HepG2 (cell line): ENCODE results near the gene CFAP43. TPM values are rescaled to one million over a fixed set of nuclear protein-coding genes. Genes with fewer than 3 reads are reported as not detected.
A peak's percentile ranks its signal among the peaks of the same experiment; 100 is the strongest.

Experiments
- ATAC-seq: fragments of 200-7000 bp; cut with Tn5 transposase; 3 replicates; pipeline ENCODE4 v1.9.1; 2020; ENCODE audit warnings: mild to moderate bottlenecking, moderate library complexity
- BruUV-seq: library from RNA; stranded (reverse); fragments of 400-500 nt; replicated peaks from 2 replicates; lab custom pipeline; 2021; lab: Mats Ljungman, UMichigan
- CTCF ChIA-PET: fragments of 300-600 bp; formaldehyde crosslinking; extraction: SDS; loops from one replicate; lab custom pipeline; 2021; ENCODE audit warnings: low total read pairs, inconsistent platforms, low intra/inter-chr PET ratio; lab: Yijun Ruan, JAX
- POLR2A ChIA-PET: fragments of 350-600 bp; sonication (Branson Sonifier 250); formaldehyde crosslinking; loops from one replicate; lab custom pipeline; 2020; ENCODE audit warnings: antibody characterized with exemption, inconsistent platforms; lab: Yijun Ruan, JAX
- DNase-seq: peaks from one replicate; pipeline ENCODE4 v3.0.0-alpha.2; 2015; ENCODE audit warnings: low spot score
- FAIRE-seq: peaks from 3 replicates; lab custom pipeline; 2011; peaks lifted over from hg19 to GRCh38; lab: Jason Lieb, UNC
- H2AFZ ChIP-seq: one replicate; pipeline ENCODE4 v1.6.1; 2011; ENCODE audit warnings: low read length, inconsistent platforms
- H3K27ac ChIP-seq: fragments of 300-600 bp; 3 replicates; pipeline ENCODE4 v1.8.0; 2011; ENCODE audit warnings: mixed run types, mild to moderate bottlenecking, mixed read lengths, low read length, inconsistent platforms; ENCODE audit not compliant: insufficient read depth; ENCODE audit errors: extremely low read length
- H3K27me3 ChIP-seq, 2 experiments: fragments of 200-600 bp in 1 of 2; 2 replicates in 1 of 2; 3 replicates in 1 of 2; pipeline versions ENCODE4 v1.6.0 to v1.8.0; 2011; ENCODE audit warnings: low read length in 2 of 2, mild to moderate bottlenecking in 2 of 2, moderate library complexity in 2 of 2, inconsistent platforms in 1 of 2; ENCODE audit not compliant: insufficient read depth in 2 of 2, control insufficient read depth in 1 of 2
- H3K36me3 ChIP-seq, 2 experiments: fragments of 200-600 bp in 1 of 2; replicated peaks in 1 of 2; 2 replicates in 1 of 2; 3 replicates in 1 of 2; pipeline versions ENCODE4 v1.5.1 to v1.8.0; 2011; ENCODE audit warnings: low read length in 2 of 2, inconsistent platforms in 1 of 2; ENCODE audit not compliant: insufficient read depth in 2 of 2, control insufficient read depth in 1 of 2
- H3K4me1 ChIP-seq: 2 replicates; pipeline ENCODE4 v1.5.1; 2012; ENCODE audit warnings: low read length, inconsistent platforms; ENCODE audit not compliant: insufficient read depth
- H3K4me2 ChIP-seq: 2 replicates; pipeline ENCODE4 v1.6.0; 2011; ENCODE audit warnings: low read depth, low read length, inconsistent platforms
- H3K4me3 ChIP-seq, 3 experiments: fragments of 200-600 bp in 1 of 3; sonication (generic), shearing (Covaris generic) in 1 of 3; replicated peaks in 1 of 3; 2 replicates each; pipeline ENCODE4 v1.5.1; 2011 to 2016; ENCODE audit warnings: low read length in 3 of 3, inconsistent platforms in 2 of 3, low read depth in 2 of 3, mild to moderate bottlenecking in 2 of 3, control low read depth in 1 of 3, mixed read lengths in 1 of 3; ENCODE audit not compliant: insufficient read depth in 1 of 3
- H3K79me2 ChIP-seq: one replicate; pipeline ENCODE4 v1.6.1; 2011; ENCODE audit warnings: low read length, inconsistent platforms; ENCODE audit not compliant: insufficient read depth
- H3K9ac ChIP-seq: 2 replicates; pipeline ENCODE4 v1.6.0; 2011; ENCODE audit warnings: mild to moderate bottlenecking, low read depth, low read length, inconsistent platforms; ENCODE audit not compliant: insufficient read depth
- H3K9me3 ChIP-seq: 2 replicates; pipeline ENCODE4 v1.5.1; 2012; ENCODE audit warnings: mild to moderate bottlenecking, low read length
- H4K20me1 ChIP-seq: 2 replicates; pipeline ENCODE4 v1.6.0; 2011; ENCODE audit warnings: inconsistent platforms, mild to moderate bottlenecking, low read length, moderate library complexity; ENCODE audit not compliant: insufficient read depth
- CEBPG ChIP-seq: IDR thresholded peaks from 2 replicates; pipeline ENCODE4 v1.6.1; 2016
- EEA1 ChIP-seq: sonication (generic); formaldehyde crosslinking; IDR thresholded peaks from 2 replicates; pipeline ENCODE4 v1.5.1; 2020; ENCODE audit warnings: mild to moderate bottlenecking, missing genetic modification reagents, borderline replicate concordance
- GZF1 ChIP-seq: sonication (generic); formaldehyde crosslinking; IDR thresholded peaks from 2 replicates; pipeline ENCODE4 v1.5.1; 2020; ENCODE audit warnings: mild to moderate bottlenecking, missing genetic modification reagents
- KLF11 ChIP-seq: IDR thresholded peaks from 2 replicates; pipeline ENCODE4 v1.6.1; 2016; ENCODE audit warnings: missing compliant biosample characterization
- LCORL ChIP-seq, 2 experiments: fragments of 450-650 bp in 1 of 2; sonication (generic) in 1 of 2; formaldehyde crosslinking in 1 of 2; IDR thresholded peaks; 2 replicates each; pipeline versions ENCODE4 v1.5.0 to v1.6.1; 2017 to 2020; ENCODE audit warnings: antibody characterized with exemption in 1 of 2, missing genetic modification reagents in 1 of 2
- MAX ChIP-seq: IDR thresholded peaks from 2 replicates; pipeline ENCODE4 v1.6.1; 2012; ENCODE audit warnings: inconsistent platforms
- NFKBIZ ChIP-seq: IDR thresholded peaks from 2 replicates; pipeline ENCODE4 v1.6.1; 2018; ENCODE audit warnings: missing genetic modification reagents, missing compliant biosample characterization
- RAD21 ChIP-seq: fragments of 450-650 bp; formaldehyde crosslinking; IDR thresholded peaks from 2 replicates; pipeline ENCODE4 v1.5.0; 2020; ENCODE audit warnings: mild to moderate bottlenecking
- SMAD3 ChIP-seq: sonication (generic); formaldehyde crosslinking; IDR thresholded peaks from 2 replicates; pipeline ENCODE4 v1.4.0; 2020; ENCODE audit warnings: missing genetic modification reagents
- SNAPC4 ChIP-seq: sonication (generic); formaldehyde crosslinking; IDR thresholded peaks from 2 replicates; pipeline ENCODE4 v1.4.0; 2020; ENCODE audit warnings: mild to moderate bottlenecking, missing genetic modification reagents
- USF2 ChIP-seq, 2 experiments: sonication (generic) in 1 of 2; formaldehyde crosslinking in 1 of 2; IDR thresholded peaks; 2 replicates each; pipeline versions ENCODE4 v1.5.1 to v1.6.1; 2011 to 2020; ENCODE audit warnings: borderline replicate concordance in 1 of 2, low read depth in 1 of 2, low read length in 1 of 2, mild to moderate bottlenecking in 1 of 2, missing genetic modification reagents in 1 of 2, moderate library complexity in 1 of 2
- ZNF263 ChIP-seq: sonication (generic); formaldehyde crosslinking; IDR thresholded peaks from 2 replicates; pipeline ENCODE4 v1.4.0; 2020; ENCODE audit warnings: missing genetic modification reagents
- ZNF292 ChIP-seq: sonication (generic); formaldehyde crosslinking; IDR thresholded peaks from 2 replicates; pipeline ENCODE4 v1.8.1; 2022; ENCODE audit warnings: mild to moderate bottlenecking, low read depth, missing genetic modification reagents, borderline replicate concordance
- WGBS: methylation state at CpG from one replicate; pipeline ENCODE4 v1.1.6; 2017; ENCODE audit warnings: low lambda C conversion rate; 5-methylcytosine and 5-hydroxymethylcytosine counted together
- in situ Hi-C: cut with HindIII; loops from 2 replicates; pipeline ENCODE4 v1.10.0; 2017; ENCODE audit warnings: low pct_unique_long_range_greater_than_20kb; ENCODE audit not compliant: extremely low pct_ligation_motif_present
- intact Hi-C: fragments of 100-400 bp; cut with micrococcal nuclease; formaldehyde crosslinking; loops from one replicate; pipeline ENCODE4 v1.10.0; 2022; ENCODE audit not compliant: unreplicated experiment
- polyA plus RNA-seq, 8 experiments: library from polyadenylated mRNA; depleted of rRNA in 3 of 8; stranded (reverse) in 7 of 8; unstranded in 1 of 8; fragments of >200 nt; fragmentation: Illumina TruSeq in 4 of 8; extraction: Trizol in 4 of 8; gene quantifications; 2 replicates each; pipeline versions ENCODE4 v1.2.1 to v1.2.3, GENCODE V29; 2011 to 2016; ENCODE audit warnings: low read depth in 4 of 8, missing spikeins in 1 of 8, mixed read lengths in 1 of 8; ENCODE audit not compliant: insufficient read depth in 1 of 8
- total RNA-seq, 5 experiments: library from RNA; depleted of rRNA; stranded (reverse); fragments of >200 nt; fragmentation: Illumina TruSeq; extraction: Trizol; gene quantifications; 2 replicates each; pipeline ENCODE4 v1.2.3, GENCODE V29; 2016; ENCODE audit warnings: low read depth in 1 of 5

CFAP43 gene
- total and polyA plus RNA-seq, 2 of the 13 experiments (the other 11 are each of a cell fraction or from before 2014, with no cell fraction given), result 0.24 to 0.38 TPM

- peak; percentile 75 for TF ChIP-seq MAX
- TF ChIP-seq KLF11, result no peak
These were observed 110.5 kb downstream of the CFAP43 start, which contains the start of gene SFR1 (continued) for GRCh38 chr10:104121485-104122224.

- ChIA-PET CTCF (no interaction called here), POLR2A (interaction anchor here (0.6 to 2.2 kb wide), 14 partner anchors 11 to 184 kb away, joined by 3 to 16 read pairs (median 3); partner anchors contain the start of genes CFAP43 and GSTO1)
- peak; percentile 87 for DNase-seq
- Histone ChIP-seq H3K36me3 (no peaks in the 10 kb centered on the region), H3K9ac (peak overlapping the region; percentile 94), H2AFZ (peak overlapping the region; percentile 66), H3K9me3 (no peaks in the 10 kb centered on the region), H3K4me3 (peak overlapping the region; percentile 70 to 87 (median 78)), H4K20me1 (no peaks in the 10 kb centered on the region), H3K27me3 (peaks cover 0 to 2% of the 10 kb centered on the region in 2 experiments; a peak in 1 of 5 replicates), H3K27ac (peak overlapping the region; percentile 98), H3K4me1 (peaks cover 23% of the 10 kb centered on the region), H3K4me2 (peak overlapping the region; percentile 94), H3K79me2 (no peaks in the 10 kb centered on the region)
- in situ Hi-C loops, result loop anchor here (5.0 kb wide), 1 partner anchor 234 kb away; no protein-coding TSS in a partner anchor
- 0% methylated on average over 22 of the region's 28 CpGs for WGBS
- peak; percentile 95 for FAIRE-seq
- TSS peak; percentile 92 for BruUV-seq
- intact Hi-C loops, result loop anchor here (2.0 to 10.0 kb wide), 6 partner anchors 68 to 226 kb away; partner anchors contain the start of genes GSTO1, SLK and STN1
- ATAC-seq, result peak; percentile 61
- TF ChIP-seq GZF1 (0 out of 2 replicates have a peak, but pooled peaks have one; percentile 26), NFKBIZ (CRISPR knock-in tag) (no peak), ZNF263 (CRISPR knock-in tag) (no peak), RAD21 (CRISPR knock-in tag) (no peak), EEA1 (CRISPR knock-in tag) (no peak), CEBPG (CRISPR knock-in tag) (peak; percentile 80), LCORL (IDR thresholded peaks at IDR 0.05) (no peak), LCORL (CRISPR knock-in tag; IDR thresholded peaks at IDR 0.05) (peak; percentile 34; the same call in 1 of the 2 replicates), SMAD3 (CRISPR knock-in tag) (0 out of 2 replicates have a peak, but pooled peaks have one; percentile 44), ZNF292 (CRISPR knock-in tag) (no peak), SNAPC4 (CRISPR knock-in tag) (peak; percentile 68; the same call in 1 of the 2 replicates), USF2 (IDR thresholded peaks at IDR 0.05; ENCODE audit: low read depth, low read length) (peak; percentile 50), USF2 (CRISPR knock-in tag; IDR thresholded peaks at IDR 0.05; ENCODE audit: borderline replicate concordance) (peak; percentile 74)
These were observed 111.2 kb downstream of the CFAP43 start for GRCh38 chr10:104120903-104121484.
